Measurements from ENCODE around the gene C19orf38.

The C19orf38 gene

DNA sequence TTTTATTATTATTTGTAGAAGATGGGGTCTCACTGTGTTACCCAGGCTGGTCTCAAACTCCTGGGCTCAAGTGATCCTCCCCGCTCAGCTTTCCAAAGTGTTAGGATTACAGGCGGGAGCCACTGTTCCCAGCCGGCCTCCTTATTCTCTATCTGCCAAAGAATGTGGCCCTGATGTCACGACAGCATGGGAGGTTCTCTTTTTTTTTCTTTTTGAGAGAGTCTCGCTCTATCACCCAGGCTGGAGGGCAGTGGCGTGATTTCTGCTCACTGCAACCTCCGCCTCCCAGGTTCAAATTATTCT is 46.6 kb downstream of the C19orf38 start:
- no peak for DNase-seq (ENCODE audit: low read depth)
- TF ChIP-seq, protein P1, sequence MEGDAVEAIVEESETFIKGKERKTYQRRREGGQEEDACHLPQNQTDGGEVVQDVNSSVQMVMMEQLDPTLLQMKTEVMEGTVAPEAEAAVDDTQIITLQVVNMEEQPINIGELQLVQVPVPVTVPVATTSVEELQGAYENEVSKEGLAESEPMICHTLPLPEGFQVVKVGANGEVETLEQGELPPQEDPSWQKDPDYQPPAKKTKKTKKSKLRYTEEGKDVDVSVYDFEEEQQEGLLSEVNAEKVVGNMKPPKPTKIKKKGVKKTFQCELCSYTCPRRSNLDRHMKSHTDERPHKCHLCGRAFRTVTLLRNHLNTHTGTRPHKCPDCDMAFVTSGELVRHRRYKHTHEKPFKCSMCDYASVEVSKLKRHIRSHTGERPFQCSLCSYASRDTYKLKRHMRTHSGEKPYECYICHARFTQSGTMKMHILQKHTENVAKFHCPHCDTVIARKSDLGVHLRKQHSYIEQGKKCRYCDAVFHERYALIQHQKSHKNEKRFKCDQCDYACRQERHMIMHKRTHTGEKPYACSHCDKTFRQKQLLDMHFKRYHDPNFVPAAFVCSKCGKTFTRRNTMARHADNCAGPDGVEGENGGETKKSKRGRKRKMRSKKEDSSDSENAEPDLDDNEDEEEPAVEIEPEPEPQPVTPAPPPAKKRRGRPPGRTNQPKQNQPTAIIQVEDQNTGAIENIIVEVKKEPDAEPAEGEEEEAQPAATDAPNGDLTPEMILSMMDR (IDR thresholded peaks at IDR 0.05; ENCODE audit: control insufficient read depth, insufficient read depth, low read depth, low read length, missing control alignments): no peak
- no peak overlapping the region for H3K4me3 ChIP-seq (ENCODE audit: control insufficient read depth, low read depth, low read length)

DNA sequence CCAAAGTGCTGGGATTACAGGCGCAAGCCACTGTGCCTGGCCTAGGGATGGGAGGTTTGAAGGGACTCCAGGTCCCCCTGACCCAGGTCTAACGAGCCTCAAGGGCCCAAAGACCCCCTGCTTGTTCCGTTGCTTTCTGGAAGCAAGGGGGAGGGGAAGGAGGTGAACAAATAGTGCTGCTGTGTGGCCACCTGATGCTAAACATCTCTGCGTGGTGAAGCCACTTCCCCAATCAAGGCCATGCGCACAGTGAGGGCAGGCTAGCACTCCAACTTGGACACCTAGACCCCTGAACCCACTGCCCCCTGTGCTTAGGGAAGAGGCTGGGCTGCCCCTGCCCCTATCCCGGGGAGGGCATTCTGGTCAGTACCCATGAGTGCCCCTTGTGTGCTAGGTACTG is 47.1 kb downstream of the C19orf38 start:
- TF ChIP-seq, protein P1 (IDR thresholded peaks at IDR 0.05; ENCODE audit: control insufficient read depth, insufficient read depth, low read depth, low read length, missing control alignments): no peak
- DNase-seq (ENCODE audit: low read depth): no peak
- H3K4me3 ChIP-seq (ENCODE audit: control insufficient read depth, low read depth, low read length): no peak overlapping the region

DNA sequence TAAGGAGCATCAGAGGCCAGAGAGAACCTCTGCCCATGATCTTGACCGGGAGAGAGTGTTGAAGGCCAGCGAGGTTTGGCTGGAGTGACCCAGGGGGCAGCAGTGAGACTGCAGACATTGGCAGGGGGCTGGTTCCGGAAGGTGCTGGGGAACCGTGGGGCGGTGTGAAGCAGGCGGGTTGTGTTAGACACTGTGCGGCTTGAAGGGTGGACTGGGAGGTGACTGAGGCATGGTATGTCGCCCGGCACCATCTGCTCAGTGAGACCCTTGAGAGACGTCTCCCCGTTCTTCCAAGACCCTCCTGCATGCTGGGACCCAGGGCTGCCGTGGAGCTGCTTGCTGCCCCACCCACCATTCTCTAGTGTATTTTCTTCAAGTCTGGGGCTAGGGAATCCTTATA is 47.7 kb downstream of the C19orf38 start:
- TF ChIP-seq, protein P1 (IDR thresholded peaks at IDR 0.05; ENCODE audit: control insufficient read depth, insufficient read depth, low read depth, low read length, missing control alignments): no peak
- H3K4me3 ChIP-seq (ENCODE audit: control insufficient read depth, low read depth, low read length): no peak overlapping the region
- no peak for DNase-seq (ENCODE audit: low read depth)

DNA sequence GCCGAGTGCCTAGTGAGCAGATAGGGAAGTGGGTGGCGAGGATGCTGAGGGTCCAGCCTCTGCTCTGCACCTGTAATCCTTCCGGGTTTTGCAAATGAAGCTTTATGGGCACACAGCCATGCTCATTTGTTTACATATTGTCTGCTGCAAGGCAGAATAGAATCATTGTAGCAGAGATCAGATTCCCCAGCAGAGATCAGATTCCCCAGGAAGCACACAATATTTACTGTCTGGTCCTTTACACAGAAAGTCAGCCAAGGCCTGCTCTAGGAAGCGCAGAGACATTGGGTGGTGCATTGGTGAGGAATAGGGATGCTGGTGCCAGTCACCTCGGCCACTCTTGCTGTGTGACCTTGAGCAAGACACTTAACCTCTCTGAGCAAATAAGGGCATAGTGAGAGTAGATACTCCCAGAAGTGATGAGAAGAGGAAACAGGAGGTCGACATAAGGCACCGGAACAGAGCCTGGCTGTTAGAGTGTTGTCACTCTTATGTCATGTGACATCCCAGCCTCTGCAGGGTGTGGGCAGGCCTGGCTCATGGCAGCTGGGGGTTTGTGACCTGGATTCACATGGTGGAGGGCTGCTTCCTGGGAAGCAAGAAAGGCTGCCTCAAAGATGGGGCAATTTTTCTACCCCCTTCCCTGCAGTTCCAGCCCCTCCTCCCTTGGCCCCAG is 48.8 kb downstream of the C19orf38 start:
- no peak for DNase-seq (ENCODE audit: low read depth)
- no peak overlapping the region for H3K4me3 ChIP-seq (ENCODE audit: control insufficient read depth, low read depth, low read length)
- TF ChIP-seq, protein P1 (IDR thresholded peaks at IDR 0.05; ENCODE audit: control insufficient read depth, insufficient read depth, low read depth, low read length, missing control alignments): no peak

DNA sequence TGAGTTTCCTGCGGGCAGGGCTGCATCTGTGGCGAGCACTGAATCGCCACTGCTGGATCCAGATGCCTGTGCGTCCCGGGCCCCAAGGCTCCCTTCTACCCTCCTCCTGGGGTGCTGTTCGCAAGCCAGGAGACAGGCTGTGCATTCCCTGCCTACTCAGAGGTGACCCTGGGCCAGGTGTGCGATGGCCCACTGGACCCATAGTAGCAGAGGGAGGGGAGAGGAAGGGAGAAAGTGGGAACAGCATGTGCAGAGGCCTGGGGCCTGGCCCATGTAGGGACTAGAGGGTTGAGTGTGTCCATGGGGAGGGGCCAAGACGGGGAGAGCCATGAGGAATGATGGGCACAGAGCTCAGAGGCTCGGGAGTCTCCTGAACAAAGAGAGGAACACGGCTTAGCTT is 50.4 kb downstream of the C19orf38 start:
- no peak for DNase-seq (ENCODE audit: low read depth)
- H3K4me3 ChIP-seq (ENCODE audit: control insufficient read depth, low read depth, low read length): no peak overlapping the region
- TF ChIP-seq, protein P1 (IDR thresholded peaks at IDR 0.05; ENCODE audit: control insufficient read depth, insufficient read depth, low read depth, low read length, missing control alignments): no peak

DNA sequence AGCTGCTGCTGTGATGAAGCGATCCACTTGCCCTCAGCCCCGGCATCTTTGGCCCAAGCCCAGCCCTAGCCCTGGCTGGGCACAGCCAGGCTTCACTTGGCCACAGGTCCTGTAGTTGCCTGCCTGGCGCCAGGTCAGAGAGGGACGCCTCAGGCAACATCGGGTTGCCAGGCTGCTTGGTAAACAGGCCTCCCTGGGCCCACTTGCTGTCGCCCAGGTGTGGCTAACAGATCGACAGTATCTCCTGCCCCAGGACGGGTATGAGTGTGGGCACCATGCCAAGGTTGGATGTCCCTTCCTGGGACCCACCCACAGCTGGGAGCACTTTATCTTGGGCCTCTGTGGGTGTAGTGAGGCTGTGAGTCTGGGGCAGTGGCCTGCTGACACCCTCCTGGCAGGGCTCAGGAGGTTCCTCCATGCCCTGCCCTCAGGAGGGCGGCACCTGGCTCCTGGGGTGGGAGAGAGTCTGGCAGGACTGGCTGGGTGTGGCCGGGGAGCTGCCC is 51.0 kb downstream of the C19orf38 start:
- no peak for DNase-seq (ENCODE audit: low read depth)
- H3K4me3 ChIP-seq (ENCODE audit: control insufficient read depth, low read depth, low read length): no peak overlapping the region
- TF ChIP-seq, protein P1 (IDR thresholded peaks at IDR 0.05; ENCODE audit: control insufficient read depth, insufficient read depth, low read depth, low read length, missing control alignments): no peak

Data from AG09309 (cell line).